CMK (cell line): ENCODE results near the gene SLC25A26.

Experiments used
- DNase-seq: peaks from one replicate; pipeline ENCODE4 v3.0.0-alpha.2; 2010; ENCODE audit warnings: low read depth

The SLC25A26 gene

GRCh38 chr3:66396888-66397287 lies 176.1 kb downstream of the SLC25A26 start:
- no peak for DNase-seq

GRCh38 chr3:66397745-66398144 lies 176.9 kb downstream of the SLC25A26 start:
- no peak for DNase-seq

- no peak for DNase-seq
Observed at GRCh38 chr3:66398228-66399025, 177.6 kb downstream of the SLC25A26 start.

GRCh38 chr3:66399529-66400232 lies 178.9 kb downstream of the SLC25A26 start:
- DNase-seq: no peak

- DNase-seq: no peak
Observed at GRCh38 chr3:66400411-66401156, 179.8 kb downstream of the SLC25A26 start.

- no peak for DNase-seq
Observed at GRCh38 chr3:66401157-66401550, 180.4 kb downstream of the SLC25A26 start.

GRCh38 chr3:66401675-66402491 lies 181.1 kb downstream of the SLC25A26 start:
- DNase-seq: no peak

GRCh38 chr3:66402596-66403290 lies 181.9 kb downstream of the SLC25A26 start:
- DNase-seq: no peak

- DNase-seq: no peak
Observed at GRCh38 chr3:66403323-66403990, 182.7 kb downstream of the SLC25A26 start.

GRCh38 chr3:66404197-66404596 lies 183.4 kb downstream of the SLC25A26 start:
- DNase-seq: no peak

GRCh38 chr3:66404903-66405700 lies 184.3 kb downstream of the SLC25A26 start:
- DNase-seq: no peak

GRCh38 chr3:66405701-66406091 lies 184.9 kb downstream of the SLC25A26 start:
- no peak for DNase-seq

GRCh38 chr3:66406163-66406562 lies 185.4 kb downstream of the SLC25A26 start:
- DNase-seq: no peak

GRCh38 chr3:66406831-66407610 lies 186.2 kb downstream of the SLC25A26 start:
- DNase-seq: no peak

GRCh38 chr3:66407611-66408218 lies 186.9 kb downstream of the SLC25A26 start:
- peak; percentile 14 for DNase-seq

- DNase-seq: no peak
Observed at GRCh38 chr3:66409771-66410754, 189.3 kb downstream of the SLC25A26 start.

- no peak for DNase-seq
Observed at GRCh38 chr3:66410976-66411375, 190.2 kb downstream of the SLC25A26 start.
